Keratinocyte (primary cell): ENCODE results near the gene TPD52L1. TPM values are rescaled to one million over a fixed set of nuclear protein-coding genes. Genes with fewer than 3 reads are reported as not detected.

Experiments
- DNase-seq: peaks from one replicate; pipeline ENCODE4 v3.0.0-alpha.2; 2011; ENCODE audit warnings: low read depth, missing footprints, low spot score
- FAIRE-seq: peaks from 2 replicates; lab custom pipeline; 2011; peaks lifted over from hg19 to GRCh38; lab: Jason Lieb, UNC
- H2AFZ ChIP-seq: 2 replicates; pipeline ENCODE4 v1.6.0; 2012; ENCODE audit warnings: low read length, control low read depth, inconsistent platforms; ENCODE audit not compliant: control insufficient read depth
- H3K27ac ChIP-seq: 2 replicates; pipeline ENCODE4 v1.5.1; 2011; ENCODE audit warnings: low read length; ENCODE audit not compliant: control insufficient read depth, insufficient read depth
- H3K27me3 ChIP-seq: 3 replicates; pipeline ENCODE4 v1.6.0; 2011; ENCODE audit warnings: low read length; ENCODE audit not compliant: control insufficient read depth, insufficient read depth; ENCODE audit errors: extremely low read depth
- H3K36me3 ChIP-seq, 2 experiments: 2 replicates in 1 of 2; 3 replicates in 1 of 2; pipeline ENCODE4 v1.5.1; 2011; ENCODE audit warnings: low read length in 2 of 2, mild to moderate bottlenecking in 1 of 2; ENCODE audit not compliant: control insufficient read depth in 2 of 2, insufficient read depth in 2 of 2; ENCODE audit errors: extremely low read depth in 1 of 2
- H3K4me1 ChIP-seq: 3 replicates; pipeline ENCODE4 v1.5.1; 2011; ENCODE audit warnings: low read length; ENCODE audit not compliant: control insufficient read depth, insufficient read depth; ENCODE audit errors: extremely low read depth
- H3K4me2 ChIP-seq: 3 replicates; pipeline ENCODE4 v1.6.0; 2011; ENCODE audit warnings: low read depth, low read length; ENCODE audit not compliant: control insufficient read depth, insufficient read depth; ENCODE audit errors: extremely low read depth
- H3K4me3 ChIP-seq, 3 experiments: fragments of 200-600 bp in 1 of 3; sonication (generic) in 1 of 3; 2 replicates in 2 of 3; 3 replicates in 1 of 3; pipeline ENCODE4 v1.5.1; 2011 to 2016; ENCODE audit warnings: low read length in 3 of 3, mild to moderate bottlenecking in 3 of 3, control low read depth in 2 of 3, inconsistent platforms in 1 of 3, low read depth in 1 of 3, mixed read lengths in 1 of 3, mixed run types in 1 of 3, moderate library complexity in 1 of 3; ENCODE audit not compliant: control insufficient read depth in 2 of 3, insufficient read depth in 2 of 3; ENCODE audit errors: extremely low read depth in 1 of 3
- H3K79me2 ChIP-seq: 2 replicates; pipeline ENCODE4 v1.6.0; 2012; ENCODE audit warnings: low read length; ENCODE audit not compliant: control insufficient read depth, insufficient read depth
- H3K9ac ChIP-seq: 3 replicates; pipeline ENCODE4 v1.6.0; 2011; ENCODE audit warnings: low read length; ENCODE audit not compliant: control insufficient read depth, insufficient read depth; ENCODE audit errors: extremely low read depth
- H3K9me1 ChIP-seq: 3 replicates; pipeline ENCODE4 v1.6.0; 2011; ENCODE audit warnings: low read length; ENCODE audit not compliant: control insufficient read depth, insufficient read depth; ENCODE audit errors: extremely low read depth
- H3K9me3 ChIP-seq: 2 replicates; pipeline ENCODE4 v1.5.1; 2012; ENCODE audit warnings: low read depth, low read length; ENCODE audit not compliant: control insufficient read depth
- H4K20me1 ChIP-seq: 3 replicates; pipeline ENCODE4 v1.6.0; 2011; ENCODE audit warnings: low read length; ENCODE audit not compliant: control insufficient read depth, insufficient read depth; ENCODE audit errors: extremely low read depth
- CTCF ChIP-seq, 3 experiments: IDR thresholded peaks in 1 of 3; conservative IDR thresholded peaks in 1 of 3; optimal IDR thresholded peaks in 1 of 3; 2 replicates in 2 of 3; 3 replicates in 1 of 3; pipeline versions ENCODE3 to v1.5.1; 2011; ENCODE audit warnings: low read length in 3 of 3, mild to moderate bottlenecking in 3 of 3, moderate library complexity in 2 of 3, control low read depth in 1 of 3, inconsistent platforms in 1 of 3; ENCODE audit not compliant: insufficient read depth in 2 of 3; ENCODE audit errors: extremely low read depth in 1 of 3
- EZH2 ChIP-seq: IDR thresholded peaks from one replicate; pipeline ENCODE4 v1.6.1; 2012; ENCODE audit warnings: inconsistent platforms, mild to moderate bottlenecking, low read length, moderate library complexity
- dilution Hi-C: fragments of 300-500 bp; cut with MboI; formaldehyde crosslinking; loops from one replicate; pipeline ENCODE4 v1.7.0; 2020; ENCODE audit warnings: low sequenced_read_pairs; ENCODE audit not compliant: extremely low pct_ligation_motif_present
- polyA plus RNA-seq, 5 experiments: library from polyadenylated mRNA; depleted of rRNA in 3 of 5; stranded (reverse) in 3 of 5; stranded (forward) in 1 of 5; unstranded in 1 of 5; fragments of >200 nt; gene quantifications; 1 replicate in 1 of 5; 2 replicates in 3 of 5; 3 replicates in 1 of 5; pipeline versions ENCODE4 v1.2.1 to v1.2.3, GENCODE V29; 2011 to 2012; ENCODE audit warnings: missing spikeins in 2 of 5, low read depth in 1 of 5, low replicate concordance in 1 of 5

Gene TPD52L1
- polyA plus RNA-seq, 1 donor (not counting 4 experiments of a cell fraction or from before 2014, with no cell fraction given) = 135 TPM

- H3K36me3 ChIP-seq = no peaks in the 10 kb centered on the region
- no peaks in the 10 kb centered on the region for H3K4me1 ChIP-seq
- H3K4me3 ChIP-seq = no peak overlapping the region
- H3K27ac ChIP-seq = no peak overlapping the region
- no peaks in the 10 kb centered on the region for H3K79me2 ChIP-seq
- H3K9ac ChIP-seq = no peak overlapping the region
- H3K9me3 ChIP-seq = no peaks in the 10 kb centered on the region
- H3K27me3 ChIP-seq = no peaks in the 10 kb centered on the region
- DNase-seq (no peak), FAIRE-seq (no peak)
- no peak for TF ChIP-seq CTCF (optimal IDR thresholded peaks at IDR 0.05 in 1 of 3, IDR thresholded peaks at IDR 0.05 in 1 of 3, conservative IDR thresholded peaks at IDR 0.05 in 1 of 3; ENCODE audit: extremely low read depth in 1 of 3, insufficient read depth in 2 of 3, low read length in 3 of 3)
- no peak for TF ChIP-seq EZH2
- H3K9me1 ChIP-seq = no peaks in the 10 kb centered on the region
- no peak overlapping the region for H2AFZ ChIP-seq
- H3K4me2 ChIP-seq = no peak overlapping the region
- dilution Hi-C loops = no loop called here
- no peaks in the 10 kb centered on the region for H4K20me1 ChIP-seq
These were observed 57.8 kb downstream of the TPD52L1 start for GRCh38 chr6:125211352-125211751.

- H3K4me3 ChIP-seq = no peak overlapping the region
- no peaks in the 10 kb centered on the region for H3K27me3 ChIP-seq
- H3K4me2 ChIP-seq = no peak overlapping the region
- H3K4me1 ChIP-seq = no peaks in the 10 kb centered on the region
- H3K9me3 ChIP-seq = no peaks in the 10 kb centered on the region
- dilution Hi-C loops = no loop called here
- no peaks in the 10 kb centered on the region for H3K36me3 ChIP-seq
- TF ChIP-seq CTCF (optimal IDR thresholded peaks at IDR 0.05 in 1 of 3, IDR thresholded peaks at IDR 0.05 in 1 of 3, conservative IDR thresholded peaks at IDR 0.05 in 1 of 3; ENCODE audit: extremely low read depth in 1 of 3, insufficient read depth in 2 of 3, low read length in 3 of 3) (no peak), EZH2 (no peak)
- no peak overlapping the region for H3K27ac ChIP-seq
- no peak for FAIRE-seq
- H2AFZ ChIP-seq = no peak overlapping the region
- no peak overlapping the region for H3K9ac ChIP-seq
- no peaks in the 10 kb centered on the region for H4K20me1 ChIP-seq
- DNase-seq = no peak
- H3K79me2 ChIP-seq = no peaks in the 10 kb centered on the region
- H3K9me1 ChIP-seq = no peaks in the 10 kb centered on the region
These were observed 58.8 kb downstream of the TPD52L1 start for GRCh38 chr6:125212377-125212776.
